D341Med (cell line): ENCODE measurements around the gene SRPX.

Experiments
- DNase-seq: peaks from one replicate; pipeline ENCODE4 v3.0.0; 2012; ENCODE audit warnings: low spot score

SRPX gene

GRCh38 chrX:38129366-38129765 is 91.3 kb downstream of the SRPX start:
- DNase-seq = no peak

GRCh38 chrX:38127961-38128360 is 92.7 kb downstream of the SRPX start:
- DNase-seq = no peak

GRCh38 chrX:38126179-38126578 is 94.5 kb downstream of the SRPX start:
- no peak for DNase-seq

- no peak for DNase-seq
Observed at GRCh38 chrX:38124000-38124399, 96.7 kb downstream of the SRPX start.

GRCh38 chrX:38117485-38117884 is 103.2 kb downstream of the SRPX start:
- DNase-seq = peak; percentile 8

- no peak for DNase-seq
Observed at GRCh38 chrX:38116706-38117105, 104.0 kb downstream of the SRPX start.

GRCh38 chrX:38112566-38112965 is 108.1 kb downstream of the SRPX start:
- no peak for DNase-seq

GRCh38 chrX:38111196-38111595 is 109.5 kb downstream of the SRPX start:
- no peak for DNase-seq

GRCh38 chrX:38110231-38110630 is 110.4 kb downstream of the SRPX start:
- no peak for DNase-seq

GRCh38 chrX:38109042-38109898 is 111.4 kb downstream of the SRPX start:
- DNase-seq = no peak

GRCh38 chrX:38108364-38108763 is 112.3 kb downstream of the SRPX start:
- no peak for DNase-seq

- DNase-seq = no peak
Observed at GRCh38 chrX:38106991-38107655, 113.5 kb downstream of the SRPX start.

GRCh38 chrX:38105216-38105725 is 115.4 kb downstream of the SRPX start:
- DNase-seq = no peak

- DNase-seq = no peak
Observed at GRCh38 chrX:38103857-38104812, 116.5 kb downstream of the SRPX start.

- no peak for DNase-seq
Observed at GRCh38 chrX:38102875-38103274, 117.8 kb downstream of the SRPX start.

- no peak for DNase-seq
Observed at GRCh38 chrX:38102240-38102639, 118.4 kb downstream of the SRPX start.

- DNase-seq = no peak
Observed at GRCh38 chrX:38099688-38100087, 121.0 kb downstream of the SRPX start.
